Inferior parietal cortex (tissue), 1 donor: ENCODE results near the gene RASL10B.
"Not testable (repeated sequence)": the region's sequence is repeated elsewhere in the genome, so short reads cannot be mapped to it uniquely, and the experiment has no call there.

Experiments used
- DNase-seq: peaks from one replicate; pipeline ENCODE4 v3.0.0-alpha.2; 2016; ENCODE audit errors: extremely low spot score

RASL10B gene

GRCh38 chr17:35731239-35731916, at the start of gene RASL10B:
TSS of gene RASL10B (plus strand) at chr17:35731639. CDS start at chr17:35735185, 3,546 bp downstream.
- no peak for DNase-seq

GRCh38 chr17:35683591-35683990, 47.8 kb upstream of the RASL10B start:
- no peak for DNase-seq

- no peak for DNase-seq
These were observed 47.2 kb upstream of the RASL10B start for GRCh38 chr17:35684055-35684802.

- no peak for DNase-seq
These were observed 38.8 kb upstream of the RASL10B start for GRCh38 chr17:35692512-35693210.

- no peak for DNase-seq
These were observed 37.8 kb upstream of the RASL10B start for GRCh38 chr17:35693662-35694061.

GRCh38 chr17:35694906-35695305, 36.5 kb upstream of the RASL10B start:
- no peak for DNase-seq

GRCh38 chr17:35695613-35696012, 35.8 kb upstream of the RASL10B start:
- DNase-seq = no peak

GRCh38 chr17:35698800-35699199, 32.6 kb upstream of the RASL10B start:
- DNase-seq = no peak

- DNase-seq = no peak
These were observed 31.3 kb upstream of the RASL10B start for GRCh38 chr17:35700150-35700549.

- DNase-seq = no peak
These were observed 29.9 kb upstream of the RASL10B start for GRCh38 chr17:35701491-35701890.

GRCh38 chr17:35703308-35703707, 28.1 kb upstream of the RASL10B start:
- not testable (repeated sequence) for DNase-seq

GRCh38 chr17:35705230-35705629, 26.2 kb upstream of the RASL10B start:
- DNase-seq = no peak

GRCh38 chr17:35705705-35706104, 25.7 kb upstream of the RASL10B start:
- DNase-seq = no peak

- no peak for DNase-seq
These were observed 23.3 kb upstream of the RASL10B start for GRCh38 chr17:35708149-35708548.

GRCh38 chr17:35708951-35709350, 22.5 kb upstream of the RASL10B start:
- no peak for DNase-seq

- DNase-seq = no peak
These were observed 21.6 kb upstream of the RASL10B start for GRCh38 chr17:35709874-35710273.

GRCh38 chr17:35710950-35711349, 20.5 kb upstream of the RASL10B start:
- no peak for DNase-seq

GRCh38 chr17:35713069-35713728, 18.2 kb upstream of the RASL10B start:
- no peak for DNase-seq

- DNase-seq = no peak
These were observed 16.5 kb upstream of the RASL10B start for GRCh38 chr17:35714988-35715387.

GRCh38 chr17:35715416-35715815, 16.0 kb upstream of the RASL10B start:
- DNase-seq = no peak

GRCh38 chr17:35716173-35716572, 15.3 kb upstream of the RASL10B start:
- DNase-seq = no peak

GRCh38 chr17:35716897-35717465, 14.5 kb upstream of the RASL10B start:
- DNase-seq = no peak
